GM12875 (cell line): ENCODE results near the gene GRAP2.
"Not testable (repeated sequence)": the region's sequence is repeated elsewhere in the genome, so short reads cannot be mapped to it uniquely, and the experiment has no call there.

Source experiments
- H3K4me3 ChIP-seq: one replicate; pipeline ENCODE4 v1.5.1; 2011; ENCODE audit warnings: low read depth, low read length, control low read depth
- TF ChIP-seq, protein P1 (sequence below): IDR thresholded peaks from 2 replicates; pipeline ENCODE4 v1.5.1; 2011; ENCODE audit warnings: low read depth, mild to moderate bottlenecking, control low read depth, inconsistent platforms, low read length, moderate library complexity, borderline replicate concordance; ENCODE audit not compliant: insufficient read depth

GRAP2 gene

DNA sequence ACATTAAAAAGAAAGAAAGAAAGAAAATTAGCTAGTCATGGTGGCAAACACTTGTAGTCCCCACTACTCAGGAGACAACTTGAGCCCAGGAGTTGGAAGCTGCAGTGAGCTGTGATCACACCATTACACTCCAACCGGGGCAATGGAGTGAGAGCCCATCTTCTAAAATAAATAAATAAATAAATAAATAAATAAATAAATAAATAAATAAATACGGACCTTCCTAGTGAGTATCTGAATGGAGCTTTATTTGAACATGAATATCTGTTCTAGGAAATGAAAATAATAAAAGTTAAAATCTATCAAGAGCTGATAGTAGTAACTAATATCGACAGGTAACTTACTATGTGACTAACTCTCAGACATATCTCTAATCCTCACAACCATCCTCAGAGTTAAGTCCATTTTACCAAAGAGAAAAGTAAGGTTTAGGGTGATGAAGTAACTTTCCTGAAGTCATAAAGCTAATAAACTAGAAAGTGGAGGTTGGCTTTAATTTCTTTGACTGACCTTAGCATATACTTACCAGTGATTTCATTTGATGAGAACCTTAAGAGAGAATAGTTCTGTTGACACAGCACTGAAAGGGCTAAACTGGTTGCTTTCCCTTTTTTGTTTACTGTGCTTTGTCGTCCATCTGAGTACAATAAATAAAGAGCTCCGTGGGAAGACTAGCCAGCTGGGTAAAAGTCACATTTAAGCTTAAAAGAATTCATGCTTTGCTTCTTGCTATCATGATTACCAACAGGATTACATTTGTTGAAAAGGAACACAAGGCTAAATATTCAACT lies 29.7 kb upstream of the GRAP2 start:
- no peak overlapping the region for H3K4me3 ChIP-seq
- TF ChIP-seq, protein P1, sequence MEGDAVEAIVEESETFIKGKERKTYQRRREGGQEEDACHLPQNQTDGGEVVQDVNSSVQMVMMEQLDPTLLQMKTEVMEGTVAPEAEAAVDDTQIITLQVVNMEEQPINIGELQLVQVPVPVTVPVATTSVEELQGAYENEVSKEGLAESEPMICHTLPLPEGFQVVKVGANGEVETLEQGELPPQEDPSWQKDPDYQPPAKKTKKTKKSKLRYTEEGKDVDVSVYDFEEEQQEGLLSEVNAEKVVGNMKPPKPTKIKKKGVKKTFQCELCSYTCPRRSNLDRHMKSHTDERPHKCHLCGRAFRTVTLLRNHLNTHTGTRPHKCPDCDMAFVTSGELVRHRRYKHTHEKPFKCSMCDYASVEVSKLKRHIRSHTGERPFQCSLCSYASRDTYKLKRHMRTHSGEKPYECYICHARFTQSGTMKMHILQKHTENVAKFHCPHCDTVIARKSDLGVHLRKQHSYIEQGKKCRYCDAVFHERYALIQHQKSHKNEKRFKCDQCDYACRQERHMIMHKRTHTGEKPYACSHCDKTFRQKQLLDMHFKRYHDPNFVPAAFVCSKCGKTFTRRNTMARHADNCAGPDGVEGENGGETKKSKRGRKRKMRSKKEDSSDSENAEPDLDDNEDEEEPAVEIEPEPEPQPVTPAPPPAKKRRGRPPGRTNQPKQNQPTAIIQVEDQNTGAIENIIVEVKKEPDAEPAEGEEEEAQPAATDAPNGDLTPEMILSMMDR = no peak

DNA sequence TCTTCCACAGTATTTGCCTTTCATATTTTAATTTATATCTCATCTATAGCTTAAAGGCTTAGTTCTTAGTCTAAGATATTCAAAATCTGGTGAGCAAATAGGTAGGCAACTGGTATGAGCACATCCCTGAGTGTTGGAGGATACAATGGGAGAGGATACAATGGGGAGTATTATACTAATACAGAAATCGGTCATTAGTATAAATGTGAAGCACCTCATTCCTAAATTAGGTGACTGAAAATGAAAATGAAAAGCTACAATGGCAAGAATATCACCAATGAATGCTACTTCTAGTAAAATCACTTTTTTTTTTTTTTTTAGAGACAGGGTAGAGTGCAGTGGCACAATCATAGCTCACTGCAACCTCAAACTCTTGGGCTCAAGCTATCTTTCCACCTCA lies 28.3 kb upstream of the GRAP2 start:
- no peak overlapping the region for H3K4me3 ChIP-seq
- TF ChIP-seq, protein P1 = no peak

DNA sequence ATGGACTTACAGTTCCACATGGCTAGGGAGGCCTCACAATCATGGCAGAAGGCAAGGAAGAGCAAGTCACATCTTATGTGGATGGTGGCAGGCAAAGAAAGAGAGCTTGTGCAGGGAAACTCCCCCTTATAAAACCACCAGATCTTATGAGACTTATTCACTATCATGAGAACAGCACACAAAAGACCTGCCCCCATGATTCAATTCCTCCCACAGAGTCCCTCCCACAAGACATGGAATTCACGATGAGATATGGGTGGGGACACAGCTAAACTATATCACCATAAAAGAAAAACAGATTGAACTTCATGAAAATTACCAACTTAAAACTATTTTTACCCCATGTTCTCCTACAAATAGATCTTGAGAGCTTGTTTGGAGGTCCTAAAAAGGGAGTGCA lies 26.9 kb upstream of the GRAP2 start:
- no peak overlapping the region for H3K4me3 ChIP-seq

DNA sequence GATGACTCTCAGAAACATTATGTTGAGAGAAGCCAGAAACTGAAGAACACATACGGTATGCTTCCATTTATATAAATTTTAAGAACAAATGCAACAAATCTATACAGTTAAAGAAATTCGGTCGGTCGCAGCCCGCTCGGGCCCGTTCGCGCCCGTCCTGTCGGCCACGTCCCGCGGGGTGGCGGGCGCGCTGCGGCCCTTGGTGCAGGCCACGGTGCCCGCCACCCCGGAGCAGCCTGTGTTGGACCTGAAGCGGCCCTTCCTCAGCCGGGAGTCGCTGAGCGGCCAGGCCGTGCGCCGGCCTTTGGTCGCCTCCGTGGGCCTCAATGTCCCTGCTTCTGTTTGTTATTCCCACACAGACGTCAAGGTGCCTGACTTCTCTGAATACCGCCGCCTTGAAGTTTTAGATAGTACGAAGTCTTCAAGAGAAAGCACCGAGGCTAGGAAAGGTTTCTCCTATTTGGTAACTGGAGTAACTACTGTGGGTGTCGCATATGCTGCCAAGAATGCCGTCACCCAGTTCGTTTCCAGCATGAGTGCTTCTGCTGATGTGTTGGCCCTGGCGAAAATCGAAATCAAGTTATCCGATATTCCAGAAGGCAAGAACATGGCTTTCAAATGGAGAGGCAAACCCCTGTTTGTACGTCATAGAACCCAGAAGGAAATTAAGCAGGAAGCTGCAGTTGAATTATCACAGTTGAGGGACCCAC lies 25.6 kb upstream of the GRAP2 start:
- H3K4me3 ChIP-seq = not testable (repeated sequence)

More for the DNA sequence above, 26.9 kb upstream of the GRAP2 start:
- TF ChIP-seq, protein P1 = no peak

DNA sequence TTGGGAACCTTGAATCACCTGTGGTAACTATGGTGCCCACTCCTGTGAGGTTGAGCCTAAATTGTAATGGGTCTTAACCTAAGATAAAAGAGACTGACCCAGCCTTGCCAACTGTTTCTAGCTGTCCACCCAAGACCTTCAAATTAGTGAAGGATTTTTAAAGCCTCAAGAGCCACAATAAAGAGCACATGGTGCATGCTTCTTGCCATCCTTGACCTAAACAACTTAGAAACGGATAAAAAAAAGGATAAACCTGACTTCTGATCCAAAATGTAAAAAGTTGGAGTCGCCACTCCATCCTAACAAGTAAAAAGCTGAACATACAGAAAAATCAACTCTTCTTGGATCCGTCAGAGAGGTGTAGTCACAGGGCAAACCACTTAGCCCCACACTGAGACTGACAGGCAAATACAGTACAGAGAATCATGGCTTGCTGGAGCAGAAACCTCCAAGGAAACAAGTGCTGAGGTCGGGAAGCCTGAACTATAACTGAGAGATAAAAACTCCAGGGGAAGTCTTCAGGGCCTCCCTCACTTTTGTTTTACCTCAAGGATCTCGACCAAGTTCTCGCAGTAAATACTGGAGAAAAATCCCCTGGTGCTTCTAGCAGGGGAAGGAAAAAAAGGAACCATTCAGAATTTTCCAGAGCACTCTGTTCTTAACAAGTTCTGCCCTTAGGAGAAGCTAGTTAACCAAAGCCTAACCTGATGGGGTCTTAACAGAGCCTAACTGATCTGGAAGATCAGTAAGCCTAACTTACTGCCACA lies 23.6 kb upstream of the GRAP2 start:
- no peak overlapping the region for H3K4me3 ChIP-seq

DNA sequence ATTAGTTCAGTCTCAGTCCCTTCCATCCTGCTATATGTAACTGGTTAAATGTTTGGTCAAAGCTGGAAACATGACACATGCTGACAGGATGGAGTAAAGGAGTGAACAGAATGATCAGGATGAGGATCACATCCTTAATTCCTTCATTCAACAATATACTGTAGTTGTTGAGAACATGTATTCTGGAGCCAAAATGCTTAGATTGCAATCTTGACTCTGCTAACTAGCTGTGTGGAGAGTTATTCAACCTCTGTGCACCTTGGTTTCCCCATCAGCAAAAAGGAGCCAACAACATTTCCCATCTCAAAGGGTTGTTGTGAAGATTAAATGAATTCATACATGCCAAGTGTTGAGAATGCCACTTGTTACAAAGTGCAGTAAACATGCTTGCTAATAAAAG lies 20.2 kb upstream of the GRAP2 start:
- TF ChIP-seq, protein P1 = no peak
- no peak overlapping the region for H3K4me3 ChIP-seq

More for the DNA sequence above, 23.6 kb upstream of the GRAP2 start:
- TF ChIP-seq, protein P1 = no peak

DNA sequence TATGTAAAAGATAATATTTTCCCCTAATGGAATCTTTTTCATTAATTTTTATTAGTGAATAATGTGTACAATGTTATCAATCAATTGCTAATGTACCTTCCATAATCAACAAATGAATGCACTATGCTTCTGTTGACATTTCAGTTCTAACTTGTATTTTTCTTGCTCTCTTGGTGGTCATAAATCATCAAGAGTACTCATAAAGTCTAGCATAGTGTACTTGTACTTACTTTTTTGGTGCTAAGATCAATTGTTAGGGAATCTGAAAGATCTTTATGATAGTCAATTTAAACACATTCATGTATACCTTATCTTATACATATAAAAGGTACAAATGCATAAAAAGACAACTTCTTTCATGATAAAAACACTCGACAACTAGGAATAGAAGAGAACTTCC lies 17.8 kb upstream of the GRAP2 start:
- TF ChIP-seq, protein P1 = no peak
- no peak overlapping the region for H3K4me3 ChIP-seq

DNA sequence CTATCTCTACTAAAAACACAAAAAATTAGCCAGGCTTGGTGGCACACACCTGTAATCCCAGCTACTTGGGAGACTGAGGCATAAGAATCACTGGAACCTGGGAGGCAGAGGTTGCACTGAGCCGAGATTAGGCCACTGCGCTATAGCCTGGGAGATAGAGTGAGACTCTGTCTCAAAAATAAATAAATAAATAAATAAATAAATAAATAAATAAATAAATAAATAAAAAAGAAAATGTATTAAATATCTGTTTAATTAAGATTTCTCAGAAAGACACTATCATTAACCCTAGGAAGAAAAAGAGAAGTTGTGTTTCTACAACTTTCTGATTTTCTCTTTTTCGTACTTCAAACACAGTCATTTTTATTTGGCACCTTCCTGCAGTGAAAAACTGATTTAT lies 11.0 kb upstream of the GRAP2 start:
- H3K4me3 ChIP-seq = not testable (repeated sequence)
